Measurements from ENCODE around the gene TNFRSF8. TPM values are rescaled to one million over a fixed set of nuclear protein-coding genes. Genes with fewer than 3 reads are reported as not detected.

TNFRSF8 gene
- polyA plus RNA-seq, 1 experiment, result 0.22 TPM

- ChIA-PET CTCF (interaction anchor here (1.0 to 3.3 kb wide), 2 partner anchors 14 to 30 kb away, joined by 4 to 15 read pairs; no protein-coding TSS in a partner anchor), POLR2A (no interaction called here)
Observed at GRCh38 chr1:12094180-12094579, 31.1 kb downstream of the TNFRSF8 start.

GRCh38 chr1:12095452-12096263, 32.6 kb downstream of the TNFRSF8 start:
- H3K9me3 ChIP-seq (ENCODE audit: control insufficient read depth, insufficient read depth, low read length), result no peaks in the 10 kb centered on the region
- TF ChIP-seq CTCF (IDR thresholded peaks at IDR 0.05; ENCODE audit: low read depth, low read length), result no peak
- ChIA-PET POLR2A (no interaction called here), CTCF (interaction anchor here (0.6 to 3.3 kb wide), 5 partner anchors 11 to 39 kb away, joined by 4 to 15 read pairs (median 11); no protein-coding TSS in a partner anchor)
- H3K4me3 ChIP-seq (ENCODE audit: low read depth, low read length), result no peak overlapping the region
- no peak overlapping the region for H3K27ac ChIP-seq (ENCODE audit: low read depth, low read length)
- H3K27me3 ChIP-seq (ENCODE audit: control insufficient read depth, insufficient read depth, low read length), result no peaks in the 10 kb centered on the region
- DNase-seq (ENCODE audit: low read depth, low spot score), result no peak

More at GRCh38 chr1:12094180-12094579, 31.1 kb downstream of the TNFRSF8 start:
- Histone ChIP-seq H3K27ac (ENCODE audit: low read depth, low read length) (no peak overlapping the region), H3K27me3 (ENCODE audit: control insufficient read depth, insufficient read depth, low read length) (no peaks in the 10 kb centered on the region), H3K4me3 (ENCODE audit: low read depth, low read length) (no peak overlapping the region), H3K9me3 (ENCODE audit: control insufficient read depth, insufficient read depth, low read length) (no peaks in the 10 kb centered on the region)
- no peak for DNase-seq (ENCODE audit: low read depth, low spot score)
- TF ChIP-seq CTCF (IDR thresholded peaks at IDR 0.05; ENCODE audit: low read depth, low read length), result no peak

GRCh38 chr1:12096615-12097014, 33.5 kb downstream of the TNFRSF8 start:
- DNase-seq (ENCODE audit: low read depth, low spot score), result no peak
- no peak overlapping the region for H3K27ac ChIP-seq (ENCODE audit: low read depth, low read length)
- H3K4me3 ChIP-seq (ENCODE audit: low read depth, low read length), result no peak overlapping the region
- ChIA-PET CTCF (interaction anchor here (2.3 to 2.6 kb wide), 2 partner anchors 10 to 17 kb away, joined by 11 to 13 read pairs; no protein-coding TSS in a partner anchor), POLR2A (no interaction called here)
- no peaks in the 10 kb centered on the region for H3K27me3 ChIP-seq (ENCODE audit: control insufficient read depth, insufficient read depth, low read length)
- no peak for TF ChIP-seq CTCF (IDR thresholded peaks at IDR 0.05; ENCODE audit: low read depth, low read length)
- H3K9me3 ChIP-seq (ENCODE audit: control insufficient read depth, insufficient read depth, low read length), result no peaks in the 10 kb centered on the region

GRCh38 chr1:12097321-12097720, 34.2 kb downstream of the TNFRSF8 start:
- POLR2A ChIA-PET, result no interaction called here
- no peaks in the 10 kb centered on the region for H3K9me3 ChIP-seq (ENCODE audit: control insufficient read depth, insufficient read depth, low read length)
- no peaks in the 10 kb centered on the region for H3K27me3 ChIP-seq (ENCODE audit: control insufficient read depth, insufficient read depth, low read length)
- H3K4me3 ChIP-seq (ENCODE audit: low read depth, low read length), result no peak overlapping the region
- H3K27ac ChIP-seq (ENCODE audit: low read depth, low read length), result no peak overlapping the region
- TF ChIP-seq CTCF (IDR thresholded peaks at IDR 0.05; ENCODE audit: low read depth, low read length), result no peak
- DNase-seq (ENCODE audit: low read depth, low spot score), result no peak
- CTCF ChIA-PET, result interaction anchor here (2.3 to 2.6 kb wide), 2 partner anchors 10 to 18 kb away, joined by 11 to 13 read pairs; no protein-coding TSS in a partner anchor

GRCh38 chr1:12098786-12099185, 35.7 kb downstream of the TNFRSF8 start:
- CTCF ChIA-PET, result no interaction called here
- Histone ChIP-seq H3K27ac (ENCODE audit: low read depth, low read length) (no peak overlapping the region), H3K4me3 (ENCODE audit: low read depth, low read length) (no peak overlapping the region), H3K27me3 (ENCODE audit: control insufficient read depth, insufficient read depth, low read length) (no peaks in the 10 kb centered on the region), H3K9me3 (ENCODE audit: control insufficient read depth, insufficient read depth, low read length) (no peaks in the 10 kb centered on the region)
- POLR2A ChIA-PET, result no interaction called here
- no peak for TF ChIP-seq CTCF (IDR thresholded peaks at IDR 0.05; ENCODE audit: low read depth, low read length)
- no peak for DNase-seq (ENCODE audit: low read depth, low spot score)
